HG02981 (cell line): ENCODE measurements around the gene INHBA.

Source experiments
- ATAC-seq: cut with Tn5 transposase; IDR thresholded peaks from one replicate; pipeline ENCODE4 v1.9.1; 2021; ENCODE audit warnings: mild to moderate bottlenecking, moderate library complexity; ENCODE audit not compliant: unreplicated experiment

The INHBA gene

GRCh38 chr7:41711283-41712064 lies 8.6 kb upstream of the INHBA start:
- no peak for ATAC-seq

- no peak for ATAC-seq
These were observed 7.9 kb upstream of the INHBA start for GRCh38 chr7:41710838-41711237.

GRCh38 chr7:41709621-41710020 lies 6.7 kb upstream of the INHBA start:
- ATAC-seq = no peak

- no peak for ATAC-seq
These were observed 5.9 kb upstream of the INHBA start for GRCh38 chr7:41708581-41709358.

- ATAC-seq = no peak
These were observed 3.5 kb upstream of the INHBA start for GRCh38 chr7:41706228-41706930.

GRCh38 chr7:41705109-41705901 lies 2.4 kb upstream of the INHBA start:
- ATAC-seq = peak; percentile 97

GRCh38 chr7:41701068-41701941 lies 1.6 kb downstream of the INHBA start:
- no peak for ATAC-seq

- no peak for ATAC-seq
These were observed 2.8 kb downstream of the INHBA start for GRCh38 chr7:41700044-41700471.

- ATAC-seq = no peak
These were observed 3.4 kb downstream of the INHBA start for GRCh38 chr7:41699516-41699915.

GRCh38 chr7:41698726-41699125 lies 4.2 kb downstream of the INHBA start:
- ATAC-seq = no peak

GRCh38 chr7:41698114-41698513 lies 4.8 kb downstream of the INHBA start:
- no peak for ATAC-seq

- no peak for ATAC-seq
These were observed 6.5 kb downstream of the INHBA start for GRCh38 chr7:41696323-41696916.

GRCh38 chr7:41695661-41696322 lies 7.1 kb downstream of the INHBA start:
- ATAC-seq = no peak

GRCh38 chr7:41694495-41694894 lies 8.4 kb downstream of the INHBA start:
- ATAC-seq = no peak

- no peak for ATAC-seq
These were observed 9.5 kb downstream of the INHBA start for GRCh38 chr7:41693150-41693997.

GRCh38 chr7:41692251-41692650 lies 10.6 kb downstream of the INHBA start:
- no peak for ATAC-seq

- ATAC-seq = no peak
These were observed 11.4 kb downstream of the INHBA start for GRCh38 chr7:41691286-41692190.
